Stimulated activated CD8-positive, alpha-beta memory T cell treated with anti-CD3 and anti-CD28 coated beads, Interleukin-4, amount 100 ng/mL, for 24 hours (primary cell): ENCODE data around the gene IFITM5.
"Not testable (repeated sequence)": the region's sequence is repeated elsewhere in the genome, so short reads cannot be mapped to it uniquely, and the experiment has no call there.

Source experiments
- DNase-seq: peaks from one replicate; pipeline ENCODE4 v3.0.0-alpha.2; 2020; ENCODE audit warnings: low read depth

Gene IFITM5

DNA sequence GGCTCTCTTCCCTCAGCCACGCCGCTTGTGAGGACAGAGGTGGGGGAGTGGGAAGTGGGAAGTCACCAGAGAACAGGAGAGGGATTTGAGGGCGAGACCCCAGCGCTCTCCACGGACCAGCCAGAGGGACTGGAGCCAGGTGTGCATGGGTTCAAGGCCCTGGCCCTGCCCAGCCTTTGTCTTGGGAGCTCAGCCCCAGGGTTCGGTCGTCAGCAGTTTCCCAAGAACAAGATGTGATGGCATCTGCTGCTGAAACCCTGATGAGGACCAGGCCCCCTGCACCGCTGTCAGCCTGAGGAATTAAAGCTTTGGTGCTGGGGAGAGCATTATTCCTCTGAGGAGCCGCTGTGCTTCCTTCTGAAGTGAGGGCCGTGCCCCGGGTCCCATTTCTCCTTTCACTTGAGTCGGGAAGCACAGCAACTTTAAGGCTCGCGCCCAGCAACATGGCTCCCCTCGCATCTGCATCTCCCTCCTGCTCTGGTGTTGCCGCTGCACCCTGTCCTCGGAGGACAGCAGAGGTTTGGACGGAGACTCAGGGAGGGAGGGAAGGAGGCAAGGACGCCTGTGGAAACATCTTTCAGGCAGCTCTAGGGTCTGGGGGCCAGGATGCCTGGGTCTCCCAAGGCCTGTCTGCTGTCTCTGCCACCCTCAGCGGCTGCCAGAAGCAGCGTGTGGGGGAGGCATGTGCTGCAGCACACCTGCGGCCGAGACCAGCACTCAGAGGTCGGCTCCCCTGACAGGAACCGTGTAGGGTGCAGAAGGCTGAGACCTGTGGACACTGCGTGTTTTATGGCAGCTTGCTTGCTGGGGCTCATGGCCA lies 3.8 kb downstream of the IFITM5 start:
- no peak for DNase-seq

DNA sequence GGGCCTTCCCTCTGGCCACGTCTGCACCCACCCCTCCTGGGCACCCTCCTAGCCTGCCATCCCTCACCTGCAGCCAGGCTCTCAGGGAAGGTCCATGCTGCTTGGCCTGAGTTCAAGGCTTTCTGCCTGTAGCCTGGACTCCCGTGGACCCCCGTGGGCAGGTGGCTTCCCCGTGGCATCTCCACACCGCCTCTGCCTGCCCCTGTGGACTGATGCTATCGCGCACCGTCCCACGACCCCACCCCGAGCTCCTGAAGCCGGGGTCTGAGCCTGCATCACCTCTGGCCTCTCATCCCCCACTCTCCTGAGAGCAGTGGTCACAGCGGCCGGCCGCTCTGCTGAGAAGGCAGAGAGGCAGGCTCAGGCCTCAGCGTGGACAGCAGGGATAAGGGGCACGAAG lies 4.5 kb downstream of the IFITM5 start:
- no peak for DNase-seq

DNA sequence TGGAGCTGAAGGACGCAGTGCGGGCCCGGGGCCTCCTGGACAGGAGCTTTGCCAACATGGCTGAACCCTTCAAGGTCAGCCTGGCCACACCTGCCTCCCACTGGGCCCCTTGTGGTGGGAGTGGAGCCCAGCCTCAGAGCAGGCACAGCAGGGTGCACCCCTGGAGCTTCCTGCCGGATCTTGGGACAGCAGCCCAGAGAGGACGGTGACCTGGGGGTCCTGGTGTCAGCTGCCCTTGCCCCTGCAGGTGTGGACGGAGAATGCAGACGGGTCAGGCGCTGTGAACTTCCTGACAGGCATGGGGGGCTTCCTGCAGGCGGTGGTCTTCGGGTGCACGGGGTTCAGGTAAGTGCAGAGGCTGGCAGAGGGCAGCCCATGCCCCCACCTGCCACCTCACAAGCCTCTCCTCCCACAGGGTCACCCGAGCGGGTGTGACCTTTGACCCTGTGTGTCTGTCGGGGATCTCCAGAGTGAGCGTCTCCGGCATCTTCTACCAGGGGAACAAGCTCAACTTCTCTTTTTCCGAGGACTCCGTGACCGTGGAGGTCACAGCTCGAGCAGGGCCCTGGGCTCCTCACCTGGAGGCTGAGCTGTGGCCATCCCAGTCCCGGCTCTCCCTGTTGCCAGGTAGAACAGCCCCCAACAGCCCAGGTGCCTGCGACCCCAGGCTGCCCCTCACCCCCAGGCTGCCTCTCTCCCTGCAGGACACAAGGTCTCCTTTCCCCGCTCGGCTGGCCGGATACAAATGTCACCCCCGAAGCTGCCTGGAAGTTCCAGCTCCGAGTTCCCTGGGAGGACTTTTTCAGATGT lies 5.3 kb downstream of the IFITM5 start:
- DNase-seq, result no peak

DNA sequence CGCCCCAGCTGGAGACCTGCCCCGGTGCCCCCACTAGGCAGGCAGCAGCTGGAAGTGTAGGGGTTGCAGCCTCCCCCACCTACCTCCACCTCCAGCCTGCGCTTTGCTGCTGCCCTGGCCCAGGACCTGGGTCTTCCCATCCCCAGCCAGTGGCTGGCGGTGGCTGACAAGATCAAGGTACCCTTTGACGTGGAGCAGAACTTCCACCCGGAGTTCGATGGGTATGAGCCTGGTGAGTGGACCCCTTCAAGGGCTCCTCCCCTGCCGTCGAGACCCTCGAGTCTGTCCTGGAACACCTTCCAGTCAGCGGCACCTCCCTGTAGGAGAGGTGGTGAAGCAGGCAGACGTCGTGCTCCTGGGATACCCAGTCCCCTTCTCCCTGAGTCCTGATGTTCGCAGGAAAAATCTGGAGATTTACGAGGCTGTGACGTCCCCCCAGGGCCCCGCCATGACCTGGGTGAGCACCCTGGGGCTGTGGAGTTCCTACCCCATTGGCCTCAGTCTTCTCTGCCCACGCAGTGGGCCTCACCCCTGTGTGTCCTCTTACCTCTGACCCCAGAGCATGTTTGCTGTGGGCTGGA lies 6.0 kb downstream of the IFITM5 start:
- DNase-seq, result no peak

DNA sequence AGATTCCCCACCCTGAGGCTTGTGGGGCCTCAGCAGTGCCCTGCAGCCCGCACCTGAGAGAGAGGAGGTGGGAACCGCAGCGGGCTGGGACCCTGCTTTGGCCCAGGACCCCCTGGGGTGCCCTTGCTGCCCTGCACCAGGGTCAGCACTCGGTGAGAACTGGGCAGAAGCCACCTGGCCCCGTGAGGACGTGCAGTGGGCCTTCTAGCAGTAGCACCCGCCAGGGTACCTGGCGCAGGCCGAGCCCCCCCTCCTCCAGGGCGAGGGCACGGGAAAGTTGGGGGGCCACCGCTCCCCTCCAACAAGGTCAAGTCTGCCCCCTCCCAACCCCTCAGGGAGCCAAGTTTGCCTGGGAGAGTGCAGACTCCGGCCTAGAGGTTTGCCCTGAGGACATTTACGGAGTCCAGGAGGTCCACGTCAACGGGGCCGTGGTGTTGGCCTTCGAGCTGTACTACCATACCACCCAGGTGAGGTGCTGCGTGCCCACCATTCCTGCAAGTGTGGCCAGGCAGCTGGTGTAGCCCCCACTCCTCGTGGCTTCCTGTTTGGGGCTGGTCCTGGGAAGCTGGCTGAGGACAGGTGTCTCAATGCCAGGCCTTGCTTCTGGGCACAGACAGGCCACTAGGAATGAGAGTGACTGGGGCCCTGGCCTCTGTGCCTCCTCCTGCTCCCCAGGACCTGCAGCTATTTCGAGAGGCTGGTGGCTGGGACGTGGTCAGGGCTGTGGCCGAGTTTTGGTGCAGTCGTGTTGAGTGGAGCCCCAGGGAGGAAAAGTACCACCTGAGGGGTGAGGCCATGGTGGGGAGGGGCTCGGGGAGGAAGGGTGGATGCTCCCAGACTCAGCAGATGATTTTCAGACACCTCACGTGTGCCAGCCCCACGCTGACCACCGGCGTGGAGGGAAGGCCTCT lies 6.9 kb downstream of the IFITM5 start:
- no peak for DNase-seq

DNA sequence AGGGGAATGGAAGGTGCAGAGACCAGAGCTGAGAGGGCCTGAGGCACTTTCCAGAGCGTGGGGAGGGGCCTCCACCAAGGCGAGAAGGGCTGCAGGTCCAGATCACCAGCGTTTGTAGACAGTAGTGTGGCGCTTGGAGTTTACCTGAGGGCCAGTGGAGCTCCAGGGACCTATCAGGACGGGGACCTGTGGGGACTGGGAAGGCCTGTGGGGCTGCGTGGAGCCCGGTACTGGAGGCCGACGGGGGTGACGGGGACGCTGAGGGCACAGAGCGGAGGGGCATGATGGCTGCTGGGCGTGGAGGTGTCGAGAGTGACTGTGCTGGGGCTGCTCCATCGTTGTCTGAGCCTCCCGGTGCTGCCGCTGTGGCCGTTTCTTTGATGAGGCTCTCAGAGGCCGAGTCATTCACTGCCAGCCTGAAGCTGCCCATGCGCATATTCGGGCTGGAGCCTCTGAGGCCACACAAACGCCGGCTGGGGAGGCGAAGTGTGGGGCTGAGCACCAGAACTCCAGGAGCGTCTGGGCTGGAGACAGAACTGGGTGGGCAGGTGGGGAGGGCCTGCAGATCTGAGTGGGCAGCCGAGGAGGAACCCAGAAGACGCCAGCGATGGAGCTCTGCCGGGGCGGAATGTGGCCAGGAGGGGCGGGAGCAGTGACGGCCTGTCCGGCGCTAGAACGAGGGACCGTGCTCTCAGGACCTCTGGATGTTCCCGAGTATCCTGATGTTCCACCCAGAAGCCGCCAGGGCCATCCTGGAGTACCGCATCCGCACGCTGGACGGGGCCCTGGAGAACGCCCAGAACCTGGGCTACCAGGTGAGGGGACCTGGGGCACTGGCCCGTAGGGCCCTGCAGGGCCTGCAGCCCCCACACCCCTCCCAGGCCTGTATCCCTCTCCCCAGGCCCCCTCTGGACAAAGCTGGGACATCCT lies 7.8 kb downstream of the IFITM5 start:
- no peak for DNase-seq

DNA sequence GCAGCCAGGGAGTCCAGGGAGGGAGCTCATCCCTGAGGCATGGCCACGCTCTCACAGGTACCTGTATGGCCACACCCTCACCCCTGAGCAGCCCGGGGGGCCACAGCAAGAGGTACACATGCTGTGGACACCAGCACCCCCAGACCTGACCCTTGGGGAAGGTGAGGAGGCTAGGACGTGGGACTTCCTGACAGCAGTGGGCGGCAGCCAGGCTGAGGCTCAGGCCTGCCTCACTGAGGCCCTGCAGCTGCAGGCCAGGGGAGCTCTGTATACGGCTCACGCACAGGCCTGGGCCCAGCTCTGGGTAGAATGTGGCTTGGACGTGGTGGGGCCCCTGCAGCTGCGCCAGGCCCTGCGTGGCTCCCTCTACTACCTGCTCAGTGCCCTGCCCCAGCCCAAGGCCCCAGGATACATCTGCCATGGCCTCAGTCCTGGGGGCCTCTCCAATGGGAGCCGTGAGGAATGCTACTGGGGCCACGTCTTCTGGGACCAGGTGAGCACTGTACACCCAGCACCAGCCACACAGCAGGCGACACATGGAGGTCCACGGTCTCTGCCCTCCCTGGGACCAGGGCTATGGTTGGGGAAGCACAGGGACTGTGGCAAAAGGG lies 8.6 kb downstream of the IFITM5 start:
- no peak for DNase-seq

DNA sequence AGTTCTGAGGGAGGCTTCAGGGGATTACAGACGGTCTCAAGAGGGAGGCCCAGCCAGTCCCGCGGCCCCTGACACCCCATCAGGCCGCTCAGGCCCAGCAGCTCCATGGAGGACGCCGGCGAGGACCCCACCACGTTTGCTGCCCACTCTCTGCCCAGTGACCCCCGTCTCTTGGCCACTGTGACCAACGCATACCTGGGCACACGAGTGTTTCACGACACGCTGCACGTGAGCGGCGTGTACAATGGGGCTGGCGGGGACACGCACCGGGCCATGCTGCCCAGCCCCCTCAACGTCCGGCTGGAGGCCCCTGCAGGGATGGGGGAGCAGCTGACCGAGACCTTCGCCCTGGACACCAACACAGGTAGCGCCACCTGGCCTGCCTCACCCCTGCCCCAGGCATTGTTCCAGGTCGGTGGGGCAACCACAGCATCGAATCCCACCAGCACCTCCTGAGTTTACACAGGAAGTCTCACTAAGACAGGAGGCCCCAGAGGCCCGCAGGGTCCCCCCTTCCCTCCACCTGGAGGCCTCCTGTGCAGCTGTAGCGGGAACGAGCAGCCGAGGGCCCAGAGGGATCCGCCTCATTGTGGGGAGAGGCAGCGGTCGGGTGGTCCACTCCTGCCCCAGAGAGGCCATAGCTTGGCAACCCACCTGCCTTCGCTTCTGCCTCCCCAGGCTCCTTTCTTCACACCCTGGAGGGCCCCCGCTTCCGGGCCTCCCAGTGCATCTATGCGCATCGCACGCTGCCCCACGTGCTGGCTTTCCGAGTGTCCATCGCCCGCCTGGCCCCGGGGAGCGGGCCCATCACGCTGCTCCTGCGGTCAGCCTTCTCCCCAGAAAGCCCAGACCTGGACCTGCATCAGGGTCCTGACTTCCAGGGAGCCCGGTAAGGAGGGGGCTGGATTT lies 9.4 kb downstream of the IFITM5 start:
- DNase-seq, result no peak

DNA sequence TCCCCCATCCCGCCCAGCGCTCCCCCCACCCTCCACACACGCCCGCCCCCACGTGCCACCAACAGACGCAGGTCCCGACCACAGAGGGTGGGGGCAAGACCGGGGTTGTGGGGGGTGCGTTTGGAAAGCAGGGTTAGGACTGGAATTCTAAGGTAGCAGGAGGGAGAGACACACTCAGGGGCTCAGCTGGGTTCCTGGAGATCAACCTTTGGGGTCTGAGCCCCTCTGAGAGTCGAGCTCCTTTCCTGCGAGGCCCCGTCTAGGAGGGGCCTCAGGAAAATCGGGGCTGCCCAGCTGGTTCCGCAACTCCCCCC lies 10.0 kb downstream of the IFITM5 start:
- no peak for DNase-seq

DNA sequence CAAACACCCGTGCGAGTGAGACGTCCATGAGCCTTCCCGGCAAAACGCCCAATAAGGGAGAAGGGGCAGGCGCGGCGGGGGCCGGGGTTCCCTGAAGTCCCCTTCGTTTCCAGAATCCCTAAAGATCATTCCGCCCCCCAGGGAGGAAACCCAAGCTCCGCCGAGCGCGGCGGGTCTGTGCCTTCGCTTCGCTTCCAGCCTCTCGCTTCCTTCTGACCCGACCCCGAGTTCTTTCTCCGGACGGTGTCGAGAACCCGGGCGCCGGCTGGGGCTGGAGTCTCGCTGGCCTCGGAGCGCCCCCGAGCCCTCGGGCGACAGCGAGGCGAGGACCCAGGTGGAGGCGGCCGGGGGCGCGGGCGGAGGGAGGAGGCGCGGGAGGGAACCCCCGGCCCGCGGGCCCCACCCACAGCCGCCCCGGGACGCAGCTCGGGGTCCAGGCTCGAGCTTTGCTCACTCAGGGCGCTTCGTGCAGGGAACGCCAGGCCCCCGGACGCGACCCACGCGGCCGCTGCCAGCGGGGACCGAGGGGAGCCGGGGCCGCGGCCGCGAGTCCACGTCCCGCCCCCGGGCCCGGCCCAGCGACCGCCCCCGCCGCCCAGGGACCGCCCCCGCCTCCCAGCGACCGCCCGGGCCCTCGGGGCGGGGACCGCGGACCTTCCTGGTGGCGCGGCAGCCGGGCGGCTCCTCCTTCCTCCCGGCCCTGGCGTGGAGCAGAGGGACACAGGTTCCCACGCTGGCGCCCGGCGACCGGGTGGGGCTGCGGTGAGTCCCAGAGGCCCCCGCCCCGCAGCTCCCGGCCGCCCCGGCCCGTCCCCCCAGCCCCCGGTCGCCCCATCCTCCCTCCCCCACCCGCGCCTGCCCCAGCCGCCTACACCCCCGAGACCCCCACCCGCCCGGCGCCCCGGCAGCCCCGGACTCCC lies 10.6 kb downstream of the IFITM5 start, which contains the start of gene PGGHG:
Gene PGGHG, plus strand, starts transcription at position 649 of the 920 bp plus-strand sequence. CDS start 691 bp downstream, outside the sequence.
- no peak for DNase-seq

DNA sequence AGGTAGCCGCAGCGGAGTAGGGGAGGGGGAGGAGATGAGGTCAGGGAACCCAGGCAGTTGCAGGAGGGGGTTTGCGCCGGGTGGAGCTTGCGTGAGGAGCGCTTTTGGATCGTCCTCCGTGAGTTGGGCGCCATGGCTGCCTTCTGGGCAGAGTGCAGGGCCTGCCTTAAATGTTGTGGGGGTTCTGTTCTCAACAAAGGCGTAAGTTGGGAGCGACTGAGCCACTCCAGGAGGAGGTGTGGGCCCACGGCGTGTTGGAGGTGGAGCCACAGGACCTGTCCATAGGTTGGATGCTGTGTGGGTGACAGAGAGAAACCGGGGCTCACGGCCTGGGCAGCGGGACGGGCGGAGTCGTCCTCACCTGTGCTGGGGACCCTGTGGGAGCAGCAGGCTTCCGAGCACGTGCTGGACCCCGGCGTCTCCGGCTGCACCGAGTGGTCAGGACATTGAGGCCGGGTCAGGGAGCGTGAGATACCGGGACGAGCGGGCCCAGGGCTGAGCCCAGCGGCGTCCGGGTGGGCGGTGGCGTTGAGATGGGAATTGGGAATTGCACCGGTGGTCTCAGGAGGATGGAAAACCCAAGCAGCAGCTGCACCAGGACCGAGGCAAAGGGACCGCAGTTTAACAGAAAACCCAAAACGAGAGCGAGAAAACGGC lies 11.4 kb downstream of the IFITM5 start:
- DNase-seq, result no peak

DNA sequence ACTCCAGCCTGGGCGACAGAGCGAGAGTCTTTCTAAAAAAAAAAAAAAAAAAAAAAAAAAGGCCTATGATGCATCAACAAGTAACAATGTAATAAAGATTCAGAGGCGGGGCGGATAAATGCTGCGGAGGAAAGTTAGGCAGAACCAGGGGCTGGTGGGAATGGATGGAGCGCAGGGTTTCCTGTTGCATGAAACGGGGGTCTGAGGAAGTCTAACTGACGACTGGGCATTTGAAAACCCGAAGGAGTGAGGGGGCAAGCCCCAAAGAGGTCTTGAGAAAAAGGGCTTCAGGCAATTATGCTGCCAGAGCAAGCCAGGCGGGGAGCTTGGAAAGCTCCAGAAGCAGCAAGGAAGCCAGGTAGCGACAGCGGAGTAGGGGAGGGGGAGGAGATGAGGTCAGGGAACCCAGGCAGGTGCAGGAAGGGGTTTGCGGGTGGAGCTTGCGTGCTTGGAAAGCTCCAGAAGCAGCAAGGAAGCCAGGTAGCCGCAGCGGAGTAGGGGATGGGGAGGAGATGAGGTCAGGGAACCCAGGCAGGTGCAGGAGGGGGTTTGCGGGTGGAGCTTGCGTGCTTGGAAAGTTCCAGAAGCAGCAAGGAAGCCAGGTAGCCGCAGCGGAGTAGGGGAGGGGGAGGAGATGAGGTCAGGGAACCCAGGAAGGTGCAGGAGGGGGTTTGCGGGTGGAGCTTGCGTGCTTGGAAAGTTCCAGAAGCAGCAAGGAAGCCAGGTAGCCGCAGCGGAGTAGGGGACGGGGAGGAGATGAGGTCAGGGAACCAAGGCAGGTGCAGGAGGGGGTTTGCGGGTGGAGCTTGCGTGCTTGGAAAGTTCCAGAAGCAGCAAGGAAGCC lies 12.1 kb downstream of the IFITM5 start:
- not testable (repeated sequence) for DNase-seq

DNA sequence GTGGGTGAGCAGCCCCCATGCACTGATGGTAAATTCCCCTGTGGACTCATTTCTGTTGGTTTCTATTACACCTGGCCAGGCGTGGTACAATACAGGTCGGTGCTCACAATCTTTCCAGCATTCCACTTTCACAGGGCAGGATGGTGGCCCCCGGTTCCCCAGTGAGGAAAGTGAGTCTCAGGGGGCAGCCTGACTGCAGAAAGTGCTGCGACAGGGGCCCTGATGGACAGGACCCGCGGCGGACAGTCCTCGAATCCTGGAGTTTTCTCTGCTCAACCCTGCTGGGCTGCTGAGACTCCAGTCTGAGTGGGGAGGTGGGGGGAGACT lies 13.5 kb downstream of the IFITM5 start:
- DNase-seq, result no peak

DNA sequence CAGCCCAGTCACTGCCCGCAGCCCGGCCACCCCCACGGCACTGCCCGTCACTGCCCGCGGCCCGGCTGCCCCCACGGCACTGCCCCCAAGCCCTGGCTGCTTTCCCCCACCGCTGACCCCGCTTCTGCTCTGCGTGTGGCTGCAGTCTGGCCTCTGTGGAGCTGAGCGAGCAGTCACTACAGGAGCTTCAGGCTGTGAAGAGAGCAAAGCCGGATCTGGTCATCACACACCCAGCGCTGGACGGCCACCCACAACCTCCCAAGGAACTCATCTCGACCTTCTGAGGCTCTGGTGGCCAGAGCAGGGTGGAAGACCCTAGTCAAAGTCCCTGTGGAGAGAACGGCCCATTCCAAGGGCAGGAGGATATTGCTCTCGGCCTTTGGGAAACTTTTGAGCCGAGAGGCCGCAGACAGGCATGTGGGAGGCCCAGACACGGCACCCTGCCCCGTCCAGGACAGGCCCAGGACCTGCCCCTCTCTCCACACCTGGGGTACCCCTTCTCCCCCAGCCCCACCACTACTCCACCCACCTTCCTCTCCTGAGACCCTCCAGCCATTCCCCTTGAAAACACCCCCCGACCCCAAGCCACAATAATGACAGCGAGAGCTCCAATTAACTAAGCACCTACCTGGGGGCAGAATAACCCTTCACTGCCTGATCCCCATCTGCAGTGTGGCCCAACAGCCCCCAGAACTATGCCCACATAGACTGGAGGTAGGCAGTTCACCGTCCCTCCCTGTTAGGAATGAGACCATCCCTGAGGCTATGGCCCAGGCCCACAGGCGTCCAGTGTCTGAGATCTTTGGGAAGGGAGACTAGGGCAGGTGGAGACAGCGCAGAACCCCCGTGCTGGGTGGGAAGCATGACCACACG lies 14.1 kb downstream of the IFITM5 start:
- no peak for DNase-seq

DNA sequence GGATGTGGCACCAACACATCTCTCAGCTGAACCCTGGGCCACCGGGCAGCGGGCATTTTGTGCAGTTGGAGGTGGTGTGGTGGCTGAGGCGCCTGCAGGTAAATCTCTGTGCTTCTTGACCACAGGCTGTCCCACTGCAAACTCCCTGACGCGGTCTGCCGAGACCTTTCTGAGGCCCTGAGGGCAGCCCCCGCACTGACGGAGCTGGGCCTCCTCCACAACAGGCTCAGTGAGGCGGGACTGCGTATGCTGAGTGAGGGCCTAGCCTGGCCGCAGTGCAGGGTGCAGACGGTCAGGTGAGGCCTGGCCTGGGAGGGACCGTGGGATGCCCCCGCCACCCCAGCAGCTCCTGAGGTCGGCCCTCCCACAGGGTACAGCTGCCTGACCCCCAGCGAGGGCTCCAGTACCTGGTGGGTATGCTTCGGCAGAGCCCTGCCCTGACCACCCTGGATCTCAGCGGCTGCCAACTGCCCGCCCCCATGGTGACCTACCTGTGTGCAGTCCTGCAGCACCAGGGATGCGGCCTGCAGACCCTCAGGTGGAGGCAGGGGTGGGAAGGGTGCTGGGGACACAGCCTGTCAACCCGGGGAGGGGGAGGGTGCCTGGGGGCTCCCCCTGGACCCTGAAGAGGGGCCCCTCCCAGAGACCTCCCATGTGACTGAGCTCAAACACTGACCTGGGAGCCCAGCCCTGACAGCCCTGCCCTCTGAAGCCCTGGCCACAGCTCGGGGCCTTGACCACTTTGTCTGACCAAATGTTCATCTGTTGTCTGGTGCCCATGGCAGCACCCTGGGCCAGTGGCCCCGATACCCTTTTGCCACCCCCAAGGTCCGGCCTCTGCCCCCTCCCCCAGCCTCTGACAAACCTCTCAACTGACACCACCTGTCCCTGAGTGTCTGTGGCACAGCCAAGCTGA lies 15.0 kb downstream of the IFITM5 start:
- DNase-seq, result no peak
